GM21717 (cell line): ENCODE results near the gene ZNF804A.
A peak's percentile ranks its signal among the peaks of the same experiment; 100 is the strongest.

Experiments
- ATAC-seq: cut with Tn5 transposase; IDR thresholded peaks from one replicate; pipeline ENCODE4 v1.9.1; 2021; ENCODE audit warnings: mild to moderate bottlenecking, moderate library complexity; ENCODE audit not compliant: unreplicated experiment

ZNF804A gene

DNA sequence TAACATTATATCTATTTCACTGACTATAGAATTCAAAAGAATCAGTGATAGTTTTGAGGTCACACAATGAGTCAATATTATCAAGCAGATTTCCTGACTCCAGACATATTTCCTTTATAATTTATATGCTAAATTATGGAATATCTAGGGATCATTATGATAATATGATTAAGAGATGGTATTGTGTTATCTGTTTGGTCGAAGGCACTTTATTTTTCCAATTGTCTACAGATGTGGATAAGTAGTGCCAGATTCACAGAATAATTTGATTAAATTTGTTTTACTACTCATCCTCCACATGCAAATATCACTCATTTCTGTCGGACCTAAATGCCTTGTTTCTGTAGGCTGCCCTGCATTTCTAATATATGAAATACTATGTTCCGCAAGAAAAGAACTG lies 4.4 kb downstream of the ZNF804A start:
- ATAC-seq, result no peak

GRCh38 chr2:184610891-184611290 lies 12.6 kb downstream of the ZNF804A start:
- ATAC-seq, result no peak

- ATAC-seq, result no peak
Observed at GRCh38 chr2:184611361-184612085, 13.2 kb downstream of the ZNF804A start.

GRCh38 chr2:184620367-184620766 lies 22.0 kb downstream of the ZNF804A start:
- ATAC-seq, result no peak

- ATAC-seq, result no peak
Observed at GRCh38 chr2:184624311-184624710, 26.0 kb downstream of the ZNF804A start.

GRCh38 chr2:184628051-184628450 lies 29.7 kb downstream of the ZNF804A start:
- no peak for ATAC-seq

GRCh38 chr2:184633726-184634125 lies 35.4 kb downstream of the ZNF804A start:
- ATAC-seq, result no peak

- ATAC-seq, result no peak
Observed at GRCh38 chr2:184637781-184638180, 39.5 kb downstream of the ZNF804A start.

DNA sequence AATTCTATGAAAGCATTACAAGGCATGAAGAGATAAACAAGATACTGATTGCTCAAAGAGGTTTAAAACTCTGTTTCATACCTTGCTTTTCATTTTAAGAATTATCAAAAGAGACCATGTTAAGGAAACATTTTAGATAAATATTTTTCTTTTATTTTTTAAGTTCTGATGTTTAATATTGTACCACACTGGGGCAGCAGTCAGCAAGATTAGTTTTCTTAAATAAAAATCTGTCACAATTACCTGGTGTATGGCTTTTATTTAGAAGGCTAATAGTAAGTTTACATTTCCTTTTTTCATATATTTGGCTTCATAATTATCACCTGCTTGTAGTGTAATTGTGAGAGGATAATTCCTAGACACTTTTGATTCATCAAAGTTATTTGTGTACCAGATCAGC lies 46.4 kb downstream of the ZNF804A start:
- no peak for ATAC-seq

GRCh38 chr2:184646177-184646576 lies 47.8 kb downstream of the ZNF804A start:
- ATAC-seq, result peak; percentile 63

- ATAC-seq, result no peak
Observed at GRCh38 chr2:184646593-184646992, 48.3 kb downstream of the ZNF804A start.

DNA sequence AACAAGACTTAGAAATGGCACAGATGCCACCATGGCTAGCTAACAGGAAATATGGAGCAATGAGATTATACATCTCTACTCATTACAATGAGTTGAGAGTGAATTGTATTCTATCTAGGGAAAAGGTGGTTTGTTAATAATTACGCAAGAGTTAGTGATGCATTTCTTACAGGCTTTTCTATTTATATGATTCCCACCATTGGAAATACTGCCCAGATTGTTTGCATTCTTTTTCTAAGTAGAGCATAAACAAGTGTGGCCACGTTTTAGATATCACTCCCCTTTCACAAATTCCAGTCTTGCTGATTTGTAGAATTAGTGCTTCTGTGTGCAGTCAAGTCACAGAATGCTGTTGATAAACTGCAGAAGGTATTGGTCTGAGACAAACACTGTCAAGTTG lies 56.6 kb downstream of the ZNF804A start:
- no peak for ATAC-seq

DNA sequence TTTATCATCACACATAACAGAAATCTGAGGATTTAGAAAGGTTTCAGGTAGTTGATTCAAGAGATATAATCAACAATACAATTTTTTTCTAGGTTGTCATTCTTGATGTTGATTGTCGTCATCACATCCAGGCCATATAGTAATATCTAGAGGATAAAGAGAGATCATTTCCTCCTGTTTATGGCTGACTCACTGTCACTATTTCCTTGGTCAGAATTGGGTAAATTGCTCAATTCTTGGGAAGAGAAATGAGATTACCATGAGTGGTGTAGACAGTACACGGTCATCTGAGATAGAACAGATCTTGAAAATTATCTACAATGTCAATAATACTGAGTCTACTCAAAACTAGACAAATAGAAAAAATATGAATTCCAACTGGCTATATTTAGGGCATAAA lies 78.8 kb downstream of the ZNF804A start:
- ATAC-seq, result no peak

- ATAC-seq, result no peak
Observed at GRCh38 chr2:184679219-184680018, 81.1 kb downstream of the ZNF804A start.

GRCh38 chr2:184680825-184681224 lies 82.5 kb downstream of the ZNF804A start:
- ATAC-seq, result no peak

GRCh38 chr2:184681642-184682321 lies 83.5 kb downstream of the ZNF804A start:
- no peak for ATAC-seq

- ATAC-seq, result no peak
Observed at GRCh38 chr2:184683911-184684310, 85.6 kb downstream of the ZNF804A start.

DNA sequence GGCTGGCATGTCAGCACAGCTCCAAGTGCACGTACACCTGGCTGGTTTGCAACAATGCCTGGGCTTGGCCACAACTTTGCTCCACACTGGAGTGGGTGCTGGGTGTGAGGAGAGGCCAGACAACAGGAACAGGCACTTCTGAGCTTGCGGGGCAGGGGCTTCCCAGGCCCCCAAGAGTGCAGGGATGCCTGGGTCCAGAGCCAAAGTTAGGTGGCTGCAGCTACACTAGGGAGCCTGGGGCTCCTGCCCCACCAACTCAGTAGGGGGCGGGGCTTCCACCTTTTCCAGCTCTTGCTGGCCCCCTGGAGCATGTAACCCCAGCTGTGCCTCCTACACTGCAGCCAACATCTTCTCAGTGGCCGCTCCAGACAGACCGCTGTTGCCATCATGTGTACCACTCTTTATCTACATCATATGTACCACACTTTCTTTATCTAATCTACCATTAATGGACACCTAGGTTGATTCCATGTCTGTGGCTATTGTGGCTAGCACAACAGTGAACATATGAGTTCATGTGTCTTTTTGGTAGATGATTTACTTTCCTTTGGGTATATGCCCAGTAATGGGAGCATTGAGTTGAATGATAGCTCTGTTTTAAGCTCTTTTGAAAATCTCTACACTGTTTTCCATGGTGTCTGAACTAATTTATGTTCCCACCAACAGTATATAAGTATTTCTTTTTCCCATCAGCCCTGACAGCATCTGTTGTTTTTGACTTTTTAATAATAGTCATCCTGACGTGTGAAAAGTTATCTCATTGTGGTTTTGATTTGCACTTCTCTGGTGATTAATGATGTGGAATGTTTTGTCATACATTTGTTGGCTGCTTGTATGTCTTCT lies 87.9 kb downstream of the ZNF804A start:
- no peak for ATAC-seq

- ATAC-seq, result no peak
Observed at GRCh38 chr2:184689638-184690037, 91.3 kb downstream of the ZNF804A start.

DNA sequence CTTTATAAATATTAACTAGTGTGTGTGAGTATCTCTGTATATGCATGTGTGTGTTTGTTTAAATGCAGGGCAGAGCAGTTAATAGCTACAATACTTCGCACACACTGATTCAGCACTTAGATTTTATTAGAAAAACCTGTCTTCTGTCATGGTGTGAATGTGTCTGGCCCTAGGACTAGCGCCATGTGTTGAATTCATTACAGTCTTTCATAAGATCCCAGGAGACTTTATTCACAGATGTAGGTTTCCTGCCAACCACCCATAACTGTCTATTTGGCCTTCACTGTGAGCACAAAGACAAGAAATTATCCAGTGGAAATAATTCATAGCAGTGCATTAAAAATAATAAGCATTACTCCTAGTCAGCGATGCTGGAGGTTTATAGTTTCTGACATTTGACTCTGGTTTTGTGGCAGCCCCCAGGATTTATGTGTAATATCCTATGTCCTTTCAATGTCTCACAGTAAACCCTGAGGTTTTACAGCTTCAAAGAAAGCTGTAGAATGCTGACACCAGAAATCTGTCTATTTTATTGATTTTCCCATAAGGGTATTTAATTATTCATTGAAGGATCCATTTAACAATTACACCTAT lies 93.9 kb downstream of the ZNF804A start:
- no peak for ATAC-seq
